ENCODE measurements around the gene ATG16L2.
"Not testable (repeated sequence)": the region's sequence is repeated elsewhere in the genome, so short reads cannot be mapped to it uniquely, and the experiment has no call there.

Gene ATG16L2

GRCh38 chr11:72802822-72803221 lies 11.4 kb upstream of the ATG16L2 start:
- no peak for DNase-seq (ENCODE audit: low read depth, low spot score)

- DNase-seq (ENCODE audit: low read depth, low spot score): no peak
Observed at GRCh38 chr11:72805216-72805615, 9.0 kb upstream of the ATG16L2 start.

GRCh38 chr11:72806378-72806777 lies 7.8 kb upstream of the ATG16L2 start:
- DNase-seq (ENCODE audit: low read depth, low spot score): not testable (repeated sequence)

GRCh38 chr11:72807021-72807693 lies 7.1 kb upstream of the ATG16L2 start:
- no peak for DNase-seq (ENCODE audit: low read depth, low spot score)

- no peak for DNase-seq (ENCODE audit: low read depth, low spot score)
Observed at GRCh38 chr11:72807792-72808191, 6.4 kb upstream of the ATG16L2 start.

GRCh38 chr11:72808331-72808798 lies 5.8 kb upstream of the ATG16L2 start:
- no peak for DNase-seq (ENCODE audit: low read depth, low spot score)

GRCh38 chr11:72811686-72812085 lies 2.5 kb upstream of the ATG16L2 start:
- not testable (repeated sequence) for DNase-seq (ENCODE audit: low read depth, low spot score)

- peak; percentile 23 for DNase-seq (ENCODE audit: low read depth, low spot score)
Observed at GRCh38 chr11:72812604-72812966, 1.6 kb upstream of the ATG16L2 start.

GRCh38 chr11:72812967-72813739 lies 1.1 kb upstream of the ATG16L2 start:
- DNase-seq (ENCODE audit: low read depth, low spot score): peak; percentile 86

GRCh38 chr11:72813740-72814285 lies 398 bp upstream of the ATG16L2 start:
- peak; percentile 85 for DNase-seq (ENCODE audit: low read depth, low spot score)

- DNase-seq (ENCODE audit: low read depth, low spot score): no peak
Observed at GRCh38 chr11:72815110-72815618, 953 bp downstream of the ATG16L2 start.

GRCh38 chr11:72816404-72816990 lies 2.3 kb downstream of the ATG16L2 start:
- peak; percentile 65 for DNase-seq (ENCODE audit: low read depth, low spot score)

GRCh38 chr11:72817966-72818365 lies 3.8 kb downstream of the ATG16L2 start:
- DNase-seq (ENCODE audit: low read depth, low spot score): no peak

- no peak for DNase-seq (ENCODE audit: low read depth, low spot score)
Observed at GRCh38 chr11:72818971-72819370, 4.8 kb downstream of the ATG16L2 start.

- no peak for DNase-seq (ENCODE audit: low read depth, low spot score)
Observed at GRCh38 chr11:72820439-72821139, 6.4 kb downstream of the ATG16L2 start.

GRCh38 chr11:72821221-72821919 lies 7.2 kb downstream of the ATG16L2 start:
- peak; percentile 38 for DNase-seq (ENCODE audit: low read depth, low spot score)

- peak; percentile 97 for DNase-seq (ENCODE audit: low read depth, low spot score)
Observed at GRCh38 chr11:72821920-72822799, 7.9 kb downstream of the ATG16L2 start.

- DNase-seq (ENCODE audit: low read depth, low spot score): no peak
Observed at GRCh38 chr11:72823105-72823804, 9.0 kb downstream of the ATG16L2 start.

GRCh38 chr11:72824020-72824419 lies 9.8 kb downstream of the ATG16L2 start:
- no peak for DNase-seq (ENCODE audit: low read depth, low spot score)
